UCSD-AML1 (cell line): ENCODE results near the gene CCN2.
"Not testable (repeated sequence)": the region's sequence is repeated elsewhere in the genome, so short reads cannot be mapped to it uniquely, and the experiment has no call there.

Experiments
- DNase-seq: peaks from one replicate; lab custom pipeline; 2025; ENCODE audit not compliant: unreplicated experiment; lab: John Stamatoyannopoulos, UW

The CCN2 gene

DNA sequence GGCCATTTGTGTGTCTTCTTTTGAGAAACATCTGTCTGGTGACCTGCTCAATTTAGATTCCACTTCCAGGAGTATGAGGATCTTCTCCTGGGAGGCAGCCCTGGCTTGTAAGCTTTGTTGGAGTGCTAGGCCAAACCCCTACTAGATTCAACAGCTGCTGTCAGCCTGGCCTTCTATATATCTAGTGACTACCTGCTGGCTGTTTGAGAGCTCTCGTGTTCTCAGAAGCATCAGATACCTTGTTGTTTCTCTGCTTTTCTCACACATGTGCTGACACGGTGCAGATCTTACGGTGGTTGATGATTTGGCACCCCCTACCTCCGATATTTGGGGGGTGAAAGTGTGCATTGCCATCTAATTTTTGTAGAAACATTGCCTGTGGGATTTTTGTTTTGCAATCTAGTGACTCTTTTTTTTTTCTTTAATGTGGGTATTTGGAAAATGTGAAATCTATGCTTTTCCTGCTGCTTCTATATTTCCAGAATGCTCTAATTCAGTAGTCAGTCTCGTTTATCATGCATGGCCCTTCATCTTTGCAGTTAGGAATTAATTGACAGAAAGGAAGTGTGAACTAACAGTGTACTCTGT is 4.7 kb downstream of the CCN2 start:
- DNase-seq: no peak

DNA sequence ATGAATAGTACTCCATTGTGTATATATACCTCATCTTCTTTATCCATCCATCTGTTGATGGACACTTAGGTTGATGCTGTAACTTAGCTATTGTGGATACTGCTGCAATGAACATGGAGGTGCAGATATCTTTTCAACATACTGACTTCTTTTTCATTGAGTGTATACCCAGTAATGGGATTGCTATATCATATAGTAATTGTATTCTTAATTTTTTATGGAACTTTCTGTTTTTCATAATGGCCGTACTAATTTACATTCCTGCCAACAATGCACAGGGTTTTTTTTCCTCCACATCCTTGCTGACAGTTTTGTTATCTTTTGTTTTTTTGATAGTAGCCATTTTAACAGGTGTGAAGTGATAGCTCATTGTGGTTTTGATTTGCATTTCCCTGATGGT is 5.2 kb downstream of the CCN2 start:
- no peak for DNase-seq

DNA sequence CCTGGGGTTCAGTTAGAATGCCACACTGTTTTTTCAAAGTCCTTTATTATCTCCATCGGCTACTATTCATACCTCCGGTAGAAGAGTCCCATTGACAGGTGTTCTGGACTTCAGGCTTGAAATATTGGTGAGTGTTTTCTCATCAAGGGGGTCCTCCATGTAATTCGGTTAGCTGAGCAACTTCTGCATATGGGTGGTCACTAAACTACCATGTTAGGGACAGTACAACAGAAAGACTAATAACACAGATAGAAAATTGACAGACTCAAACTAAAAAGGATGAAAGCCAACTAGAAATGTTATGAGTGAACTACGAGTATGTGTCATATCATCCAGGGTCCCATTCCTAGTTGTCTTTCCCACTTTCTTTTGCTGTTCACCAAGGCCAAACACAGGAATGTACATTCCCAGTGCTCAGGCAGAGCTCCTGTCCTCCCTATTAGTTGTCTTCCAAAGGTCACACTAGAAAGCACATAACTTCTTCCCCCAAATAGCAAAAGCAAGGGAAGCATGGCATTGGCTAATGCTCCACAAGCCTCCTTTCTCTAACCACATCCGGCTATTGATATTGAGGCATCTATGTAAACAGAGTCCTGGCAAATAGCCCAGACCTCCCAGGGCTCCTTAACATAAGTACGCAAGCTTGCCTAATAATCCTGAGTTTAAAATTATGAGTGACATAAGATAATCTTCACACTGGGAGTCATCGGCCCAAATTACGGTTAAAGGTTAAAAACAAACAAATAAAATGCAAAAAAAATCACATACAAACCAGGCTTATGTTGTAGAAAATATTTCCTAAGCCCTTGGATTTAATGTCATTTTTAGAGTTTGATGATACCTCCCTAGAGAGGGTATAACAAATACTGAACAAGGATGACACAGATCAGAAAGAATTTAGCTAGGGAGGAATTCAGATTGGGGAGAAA is 13.2 kb downstream of the CCN2 start:
- DNase-seq: no peak

DNA sequence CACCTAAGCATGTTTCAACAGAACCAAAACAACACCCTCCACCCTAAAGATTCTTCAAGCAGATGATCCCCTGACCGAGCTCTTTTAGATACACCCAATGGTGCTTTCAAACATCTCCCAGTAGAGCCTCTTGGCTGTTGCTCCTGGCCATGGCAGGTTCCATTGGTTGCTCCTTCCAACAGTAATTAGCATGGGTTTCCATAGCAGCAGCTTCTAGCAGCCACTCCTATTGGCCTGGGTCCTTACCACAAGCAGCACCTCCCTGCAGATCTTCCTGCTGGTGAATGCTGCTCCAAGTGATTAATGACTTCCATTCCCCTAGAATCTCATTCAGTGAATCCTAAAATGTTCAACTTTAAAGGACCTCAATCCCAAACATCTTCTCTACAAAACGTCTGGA is 13.9 kb downstream of the CCN2 start:
- DNase-seq: no peak

DNA sequence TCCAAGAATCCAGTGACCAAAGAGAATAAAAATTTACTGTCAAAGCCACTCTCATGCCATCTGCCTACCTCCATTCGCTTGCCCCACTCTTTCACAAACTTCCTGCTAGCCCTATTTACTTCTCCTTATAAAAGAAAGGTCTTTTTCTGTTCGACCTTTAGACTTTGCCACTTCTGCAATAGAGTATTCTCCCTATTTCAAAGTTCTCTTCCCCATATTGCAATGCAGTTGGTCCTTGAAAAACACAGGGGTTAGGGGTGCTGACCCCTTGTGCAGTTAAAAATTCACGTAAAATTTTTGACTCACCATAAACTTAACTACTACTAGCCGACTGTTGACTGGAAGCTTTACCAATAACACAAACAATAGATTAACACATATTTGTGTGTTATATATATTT is 15.0 kb downstream of the CCN2 start:
- no peak for DNase-seq

DNA sequence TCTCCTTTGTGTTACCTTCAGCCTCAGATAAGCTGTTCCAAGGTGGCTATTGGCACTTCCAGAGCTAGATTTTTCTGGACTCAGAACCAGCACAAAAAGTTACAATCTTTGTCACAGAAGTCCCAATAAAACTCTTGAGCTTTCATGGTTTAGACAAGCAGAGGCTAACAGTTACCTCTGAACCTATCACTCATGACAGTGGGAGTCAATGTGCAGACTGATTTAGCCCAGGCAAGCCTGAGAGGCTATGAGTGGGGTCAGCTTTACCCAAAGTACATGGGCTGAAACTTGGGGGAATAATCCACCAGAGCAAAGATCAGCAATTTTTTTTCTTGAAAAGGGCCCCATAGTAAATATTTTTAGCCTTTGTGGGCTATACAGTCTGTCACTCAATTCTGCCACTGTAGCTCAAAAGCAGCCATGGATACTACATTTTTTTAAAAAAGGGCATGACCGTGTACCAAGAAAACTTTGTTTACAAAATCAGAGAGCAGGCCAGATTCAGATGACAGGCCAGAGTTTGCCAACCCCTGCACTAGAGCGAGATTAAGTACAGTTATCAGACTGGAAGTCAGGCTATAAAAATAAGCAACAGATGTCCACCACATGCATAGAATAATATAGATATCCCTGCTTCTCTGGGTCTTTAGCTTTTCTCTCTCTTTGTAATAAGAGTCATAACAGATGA is 20.0 kb downstream of the CCN2 start:
- no peak for DNase-seq

DNA sequence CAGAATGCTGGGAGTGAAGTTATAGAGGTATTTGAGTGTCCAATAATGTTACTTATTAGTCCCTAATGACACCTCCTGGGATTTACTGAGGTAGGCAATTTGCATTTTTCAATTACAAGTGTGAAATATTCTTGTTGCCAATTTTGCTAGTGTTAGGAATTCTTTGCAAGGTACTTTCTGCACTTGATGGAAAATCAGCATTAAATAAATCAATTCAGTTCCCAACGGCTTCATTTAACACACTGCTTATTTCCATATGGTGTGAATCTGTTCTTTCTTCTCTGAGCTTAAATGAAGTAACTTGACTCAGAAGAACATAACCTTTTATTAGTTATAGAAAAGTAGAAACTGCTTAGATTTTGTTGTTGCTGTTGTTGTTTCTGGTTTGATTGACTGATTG is 21.2 kb downstream of the CCN2 start:
- no peak for DNase-seq

DNA sequence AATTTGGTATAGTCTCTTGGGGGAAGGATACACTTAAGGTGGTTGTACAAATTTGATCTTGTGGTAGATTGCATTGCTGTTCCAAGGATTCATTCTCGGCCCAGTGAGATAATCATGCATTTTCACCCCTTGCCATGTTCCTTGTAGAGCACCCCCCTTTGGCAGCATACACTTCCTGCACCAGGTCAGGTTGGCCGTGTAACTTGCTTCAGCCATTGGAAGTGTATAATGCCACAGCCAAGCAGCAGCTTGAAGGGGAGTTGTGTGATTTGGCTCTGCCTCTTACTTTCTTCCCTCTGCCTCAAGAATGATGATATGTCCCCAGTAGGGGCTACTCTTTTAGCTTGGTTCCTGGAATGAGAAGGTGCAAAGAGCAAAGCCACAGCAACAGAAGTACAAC is 21.9 kb downstream of the CCN2 start:
- DNase-seq: no peak

DNA sequence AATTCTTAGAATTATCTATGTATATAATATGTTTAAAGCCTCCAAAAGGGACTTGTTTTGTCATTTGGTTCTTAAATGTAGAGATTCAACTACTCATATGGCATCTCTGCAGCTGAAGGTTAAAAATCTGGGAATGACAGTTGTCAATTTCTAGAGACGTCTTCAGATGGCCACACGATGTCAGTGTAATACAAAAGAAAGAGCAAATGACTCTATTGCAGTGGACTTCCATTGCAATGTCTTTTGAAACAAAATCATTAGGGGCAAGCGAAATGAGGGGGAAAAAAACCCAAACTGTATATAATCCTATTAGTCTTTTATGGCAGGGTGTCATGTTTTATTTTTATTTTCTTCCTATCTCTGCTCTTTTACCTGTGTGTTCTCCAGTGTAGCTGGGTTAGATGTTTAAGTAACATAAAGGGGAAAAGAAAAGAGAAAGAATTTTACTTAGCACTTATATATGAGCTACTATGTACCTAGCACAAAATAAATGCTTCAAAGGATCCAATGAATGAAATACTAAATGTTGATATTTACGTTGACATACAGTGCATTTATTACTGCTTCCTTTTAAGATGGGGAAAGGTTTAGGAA is 26.2 kb downstream of the CCN2 start:
- DNase-seq: no peak

DNA sequence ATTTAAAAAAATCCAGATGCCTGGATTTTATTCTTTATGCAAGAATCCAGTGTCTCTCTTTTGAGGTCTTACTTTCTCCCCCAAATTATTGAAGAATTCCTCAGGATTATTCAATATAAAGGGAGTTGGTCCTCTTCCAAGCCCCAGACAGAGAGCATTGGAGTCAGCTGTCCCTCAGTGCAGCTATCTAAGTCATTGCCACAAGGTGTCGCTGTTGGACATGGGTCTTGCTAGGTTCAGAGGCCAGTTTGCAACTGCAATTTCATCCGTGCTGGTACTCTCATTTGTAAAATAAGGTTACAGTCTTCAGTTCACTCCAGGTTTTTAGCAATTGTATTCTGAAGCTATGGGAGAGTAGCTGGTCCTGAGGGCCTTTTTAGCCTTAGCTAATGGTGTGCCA is 27.8 kb downstream of the CCN2 start:
- DNase-seq: peak; percentile 29

DNA sequence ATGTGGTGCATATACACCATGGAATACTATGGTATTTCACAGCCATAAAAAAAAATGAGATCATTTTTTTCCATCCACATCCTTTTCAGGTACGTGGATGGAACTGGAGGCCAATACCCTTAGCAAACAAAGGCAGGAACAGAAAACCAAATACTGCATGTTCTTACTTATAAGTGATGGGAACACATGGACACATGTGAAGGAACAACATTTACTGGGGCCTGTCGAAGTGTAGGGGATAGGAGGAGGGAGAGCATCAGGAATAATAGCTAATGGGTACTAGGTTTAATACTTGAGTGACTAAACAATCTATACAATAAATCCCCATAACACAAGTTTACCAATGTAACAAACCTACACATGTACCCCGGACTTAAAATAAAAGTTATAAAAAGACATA is 30.5 kb downstream of the CCN2 start:
- no peak for DNase-seq

DNA sequence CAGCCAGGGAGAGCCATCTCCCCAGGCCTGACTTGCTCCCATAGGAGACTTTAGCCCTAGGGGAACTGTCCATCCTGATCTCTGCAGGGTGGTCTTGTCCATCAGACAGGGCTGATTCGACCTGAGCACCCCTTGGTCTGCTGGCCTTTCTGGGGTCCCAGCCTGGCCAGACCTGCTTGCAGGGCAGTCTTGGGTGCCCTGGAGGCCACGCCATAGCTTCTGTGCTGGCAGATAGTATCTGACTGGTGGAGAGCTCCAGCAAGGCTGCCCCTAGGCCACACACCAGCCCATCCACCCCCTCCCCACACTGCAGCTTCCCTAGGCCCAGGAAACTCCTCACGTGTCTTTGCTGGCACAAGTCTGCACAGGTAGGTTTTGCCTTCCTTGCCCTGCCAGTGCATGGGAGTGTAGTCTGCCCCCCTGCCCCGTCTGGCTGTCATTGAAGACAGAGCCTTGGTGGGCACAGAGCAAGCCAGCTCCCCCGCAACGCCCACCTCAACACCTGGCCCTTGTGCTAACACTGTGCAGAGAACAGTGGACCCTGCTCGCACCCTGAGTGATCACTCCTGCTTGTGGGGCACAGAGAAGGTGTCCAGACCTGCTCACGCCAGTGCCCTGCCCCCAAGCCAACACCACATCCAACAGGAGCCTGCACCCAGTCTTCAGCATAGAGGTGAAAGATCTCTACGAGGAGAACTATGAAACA is 32.4 kb downstream of the CCN2 start:
- DNase-seq: no peak

DNA sequence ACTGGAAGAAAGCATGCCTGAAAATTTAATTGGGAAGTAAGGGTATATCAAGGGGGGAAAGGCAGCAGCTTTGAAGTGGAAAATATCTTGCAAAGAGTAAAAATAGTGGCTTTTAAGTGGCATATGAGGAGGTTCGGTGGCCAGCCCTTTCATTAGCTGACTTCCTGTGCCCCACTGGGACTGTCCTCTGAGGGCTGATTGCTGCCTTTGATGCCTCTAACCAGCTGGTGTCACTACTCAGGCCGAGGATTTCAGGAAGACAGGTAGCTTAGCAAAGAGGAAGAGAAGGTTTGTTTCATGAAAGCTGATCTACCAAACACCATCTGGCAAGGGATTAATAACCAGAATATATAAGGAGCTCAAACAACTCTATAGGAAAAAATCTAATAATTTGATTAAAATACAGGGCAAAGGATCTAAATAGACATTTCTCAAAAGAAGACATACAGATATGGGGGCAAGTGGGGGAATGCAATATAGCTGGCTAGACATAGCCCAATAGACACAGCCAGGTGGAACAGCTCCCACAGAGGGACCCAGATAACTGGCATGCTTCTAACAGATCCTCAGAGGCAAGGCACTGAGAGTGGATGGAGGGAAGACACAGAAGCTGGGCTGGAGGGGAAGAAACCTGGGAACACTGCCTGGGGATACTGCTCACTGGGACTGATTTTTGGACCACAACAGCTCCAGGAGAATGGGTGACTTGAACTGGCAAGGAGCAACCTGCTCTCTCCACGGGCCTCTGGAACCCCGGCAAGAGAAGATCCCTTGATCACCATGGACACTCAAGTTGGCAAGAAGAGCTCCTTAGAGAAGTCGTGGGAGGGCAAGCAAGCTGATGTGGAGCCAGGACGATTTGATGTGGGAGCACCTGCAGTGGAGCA is 33.2 kb downstream of the CCN2 start:
- DNase-seq: no peak

DNA sequence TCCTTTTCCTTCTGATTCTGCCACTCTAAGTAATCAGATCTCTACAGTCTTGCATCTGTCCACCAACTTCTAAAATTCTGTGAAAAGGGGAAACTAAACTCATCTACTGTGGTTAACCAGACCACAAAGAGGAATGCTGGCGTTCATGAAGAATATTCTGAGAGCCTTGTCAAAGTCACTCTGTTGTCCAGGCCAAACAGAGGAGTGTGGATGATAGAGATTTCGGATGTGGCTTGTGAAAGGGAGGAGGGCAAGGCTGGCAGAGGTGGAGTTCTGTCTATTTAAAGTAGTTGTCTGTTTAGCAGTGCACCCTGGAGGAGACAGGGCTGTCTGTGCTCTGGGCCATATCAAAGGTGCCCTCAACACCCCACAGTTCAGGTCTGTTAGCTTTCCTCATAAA is 33.9 kb downstream of the CCN2 start:
- peak; percentile 36 for DNase-seq

DNA sequence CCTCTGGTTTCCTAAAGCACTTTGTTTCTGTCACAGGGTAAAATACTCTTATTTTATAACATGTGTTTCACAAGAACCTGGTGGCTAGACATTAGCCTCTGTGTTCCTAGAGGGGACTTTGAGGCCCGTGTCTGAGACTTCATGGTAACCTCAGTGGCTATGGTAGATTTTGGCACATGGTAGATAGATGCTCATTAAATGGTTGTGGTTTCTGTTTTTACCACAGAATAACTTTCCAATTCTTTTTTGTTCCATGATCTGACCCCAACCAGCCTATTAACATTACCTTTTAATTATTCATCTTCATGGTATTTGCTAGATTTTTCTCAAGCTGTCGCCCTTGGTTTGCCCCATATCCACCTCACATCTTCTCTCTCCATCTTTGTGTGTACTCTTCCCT is 34.3 kb downstream of the CCN2 start:
- DNase-seq: no peak

DNA sequence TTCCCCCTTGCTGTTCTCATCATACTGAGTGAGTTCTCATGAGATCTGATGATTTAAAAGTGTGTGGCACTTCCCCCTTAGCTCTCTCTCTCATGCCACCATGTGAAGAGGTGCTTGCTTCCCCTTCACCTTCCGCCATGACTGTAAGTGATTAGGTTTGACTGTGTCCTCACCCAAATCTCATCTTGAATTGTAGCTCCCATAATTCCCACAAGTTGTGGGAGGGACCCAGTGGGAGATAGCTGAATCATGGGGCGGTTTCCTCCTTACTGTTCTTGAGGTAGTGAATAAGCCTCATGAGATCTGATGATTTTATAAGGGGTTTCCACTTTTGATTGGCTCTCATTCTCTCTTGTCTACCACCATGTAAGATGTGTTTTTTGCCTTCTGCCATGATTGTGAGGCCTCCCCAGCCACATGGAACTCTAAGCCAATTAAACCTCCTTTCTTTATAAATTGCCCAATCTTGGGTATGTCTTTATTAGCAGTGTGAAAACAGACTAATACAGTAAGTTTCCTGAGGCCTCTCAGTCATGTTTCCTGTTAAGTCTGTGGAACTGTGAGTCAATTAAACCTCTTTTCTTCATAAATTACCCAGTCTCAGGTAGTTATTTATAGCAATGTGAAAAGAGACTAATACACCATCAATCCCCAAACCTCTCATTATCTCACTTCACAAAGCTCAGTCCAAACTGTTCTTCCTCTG is 34.9 kb downstream of the CCN2 start:
- DNase-seq: not testable (repeated sequence)

DNA sequence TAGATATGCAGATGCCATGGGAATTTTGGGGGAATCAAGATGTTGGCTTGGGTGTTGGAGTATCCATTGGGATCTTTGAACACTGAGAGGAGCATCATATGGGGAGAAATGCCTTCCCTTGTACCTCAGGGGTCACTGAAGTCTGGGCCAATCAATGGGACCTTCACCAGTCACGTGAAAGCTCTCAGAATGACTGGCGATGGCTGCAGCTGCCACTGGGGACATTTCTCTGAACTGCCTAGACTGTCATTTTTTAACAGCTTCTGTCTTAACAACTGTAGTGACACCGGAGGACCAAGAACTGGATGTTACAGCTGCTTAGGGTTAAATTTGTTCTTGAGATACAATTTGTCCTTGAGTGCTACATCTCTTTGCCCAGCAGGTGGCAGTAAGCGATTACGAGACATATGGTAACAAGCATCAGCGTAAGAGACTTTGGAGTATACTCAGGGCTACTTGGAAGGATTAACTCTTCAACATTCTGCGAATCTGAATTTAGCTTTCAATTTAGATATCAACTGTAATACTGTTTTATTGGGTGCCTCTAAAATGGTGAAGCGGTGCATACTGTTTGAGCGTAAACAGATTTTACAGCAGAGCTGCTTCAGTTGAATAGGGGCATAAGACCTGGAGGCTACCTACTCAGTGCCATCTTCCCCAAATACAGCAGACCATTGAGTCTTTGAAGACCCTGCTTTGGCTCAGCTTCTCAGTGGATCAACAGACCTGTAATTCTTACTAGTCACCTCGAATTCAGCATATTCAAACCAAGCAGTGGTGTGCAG is 36.0 kb downstream of the CCN2 start:
- peak; percentile 15 for DNase-seq

DNA sequence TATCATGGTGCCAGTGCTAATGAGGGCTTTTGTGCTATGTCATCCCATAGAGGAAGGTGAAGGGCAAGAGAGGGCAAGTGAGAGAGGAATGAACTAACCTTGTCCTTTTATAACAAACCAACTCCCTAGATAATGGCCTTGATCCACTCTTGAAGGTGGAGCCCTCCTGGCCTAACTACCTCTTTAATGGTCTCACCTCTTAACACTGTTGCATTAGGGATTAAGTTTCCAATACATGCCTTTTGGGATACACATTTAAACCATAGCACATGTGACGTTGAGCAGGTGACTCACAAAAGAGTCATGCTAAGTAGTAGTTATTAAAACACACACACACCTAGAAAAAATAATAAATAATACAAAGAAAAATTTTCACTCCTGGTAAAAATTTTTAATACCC is 36.9 kb downstream of the CCN2 start:
- DNase-seq: no peak

DNA sequence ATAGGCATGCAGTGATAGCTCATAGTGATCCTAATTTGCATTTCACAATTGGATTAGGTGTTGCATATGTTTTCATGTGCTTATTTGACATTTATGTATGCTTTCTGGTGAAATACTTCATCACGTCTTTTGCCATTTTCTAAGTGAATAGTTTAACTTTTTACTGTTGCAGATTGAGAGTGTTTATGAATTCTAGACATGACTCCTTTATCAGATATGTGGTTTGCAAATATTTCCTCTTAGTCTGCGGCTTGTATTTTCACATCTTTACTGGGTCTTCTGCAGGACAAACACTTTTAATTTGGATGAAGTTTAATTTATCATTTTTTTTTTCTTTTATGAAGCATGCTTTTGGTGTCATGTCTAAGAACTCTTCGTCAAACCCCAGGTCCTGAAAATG is 39.2 kb downstream of the CCN2 start:
- DNase-seq: no peak
